Right cardiac atrium (tissue), 5 donors: ENCODE measurements around the gene TSGA10. TPM values are rescaled to one million over a fixed set of nuclear protein-coding genes. Genes with fewer than 3 reads are reported as not detected.
"Not testable (repeated sequence)": the region's sequence is repeated elsewhere in the genome, so short reads cannot be mapped to it uniquely, and the experiment has no call there.

Experiments
- ATAC-seq, 2 donors: fragments of 200-7000 bp; cut with Tn5 transposase; one replicate each; pipeline versions ENCODE4 v1.8.0 to v1.9.1; 2020; ENCODE audit warnings: moderate library complexity in 2 of 2, mild to moderate bottlenecking in 1 of 2
- DNase-seq, 3 donors: peaks; one replicate each; pipeline ENCODE4 v3.0.0-alpha.2; 2020
- H3K27ac ChIP-seq: one replicate; pipeline ENCODE4 v1.5.1; 2013; ENCODE audit warnings: mild to moderate bottlenecking, low read length, control low read depth, moderate library complexity
- H3K27me3 ChIP-seq: one replicate; pipeline ENCODE4 v1.6.1; 2013; ENCODE audit not compliant: control insufficient read depth, insufficient read depth
- H3K4me1 ChIP-seq: one replicate; pipeline ENCODE4 v1.6.1; 2013; ENCODE audit warnings: low read length; ENCODE audit not compliant: control insufficient read depth, insufficient read depth
- H3K4me3 ChIP-seq: one replicate; pipeline ENCODE4 v1.5.1; 2013; ENCODE audit warnings: low read length, control low read depth
- H3K9me3 ChIP-seq: one replicate; pipeline ENCODE4 v1.6.1; 2013; ENCODE audit warnings: low read length; ENCODE audit not compliant: control insufficient read depth
- WGBS: extraction: QIAGEN DNeasy Blood & Tissue Kit; methylation state at CpG from one replicate; pipeline ENCODE4 v1.1.7; 2013; 5-methylcytosine and 5-hydroxymethylcytosine counted together
- intact Hi-C, 4 donors: fragments of 100-400 bp; cut with DNase I; formaldehyde crosslinking; loops; one replicate each; pipeline versions ENCODE4 v1.11.0 to v1.14.0; 2022 to 2023
- long read RNA-seq, 4 donors: library from polyadenylated mRNA; unstranded; transcript quantifications; one replicate each; pipeline ENCODE4 v2.0.0, GENCODE V29; 2020 to 2021
- polyA plus RNA-seq: library from polyadenylated mRNA; stranded (reverse); fragments of 200-250 nt; gene quantifications from one replicate; pipeline ENCODE4 v1.2.3, GENCODE V29; 2013
- total RNA-seq, 4 donors: library from RNA; stranded (reverse); fragmentation: NEBNext Ultra II Directional; extraction: Animal tissue kit (Norgen Biotek cat#: 25700); gene quantifications; one replicate each; pipeline ENCODE4 v1.2.1, GENCODE V29; 2021
- donor health status: healthy with polysubstance abuse.
- donor health status: DM: no; HTN: yes; CAD: no.
- donor health status: DM: no; HTN: no; CAD: no.
- donor health status: DM: no; HTN: yes; CAD: no; lungs with severe emphysema.
- donor health status: DM: yes; HTN: yes; CAD: no.

The TSGA10 gene
- total RNA-seq: 1 to 10 TPM; 4.2 to 5.2 (median 4.7) TPM
- polyA plus RNA-seq: 2.5 TPM
- long read RNA-seq, donor 1, partial matches to known transcripts: 0 of 4 reads
- long read RNA-seq, donor 1, other reads (novel, unspliced or antisense): 4 of 4 reads
- long read RNA-seq, donor 2, partial matches to known transcripts: 0 of 1 reads
- long read RNA-seq, donor 2, other reads (novel, unspliced or antisense): 0 of 1 reads
- long read RNA-seq, donor 3, partial matches to known transcripts: 1 of 1 reads
- long read RNA-seq, donor 3, other reads (novel, unspliced or antisense): 0 of 1 reads
- long read RNA-seq, donor 4, partial matches to known transcripts: 0 of 1 reads
- long read RNA-seq, donor 4, other reads (novel, unspliced or antisense): 0 of 1 reads

GRCh38 chr2:99154643-99155536 is at the start of gene TSGA10, which contains the start of gene LIPT1:
Gene TSGA10, minus strand, starts transcription at chr2:99154942. Its CDS starts 45,503 bp downstream, at chr2:99109439.
Gene LIPT1, plus strand, starts transcription at chr2:99154967. Its CDS starts 6,991 bp downstream, at chr2:99161958.
- WGBS: under 1% methylated on average over 70 of the region's 70 CpGs
- H3K4me1 ChIP-seq: peaks cover 4% of the 10 kb centered on the region
- H3K4me3 ChIP-seq: peak within 1 kb of the TSS; percentile 71
- ATAC-seq (peak; percentile 99 to 100), DNase-seq (peak; percentile 93 to 97 (median 96))
- intact Hi-C loops: no loop called here
- peak within 1 kb of the TSS; percentile 91 for H3K27ac ChIP-seq
- no peaks in the 10 kb centered on the region for H3K27me3 ChIP-seq
- H3K9me3 ChIP-seq: no peaks in the 10 kb centered on the region

- intact Hi-C loops: no loop called here
- 92% methylated on average over 4 of the region's 4 CpGs for WGBS
- ATAC-seq (peak in 1 of 2 donors; percentile 25), DNase-seq (no peak)
- Histone ChIP-seq H3K4me1 (no peaks in the 10 kb centered on the region), H3K27me3 (no peaks in the 10 kb centered on the region), H3K4me3 (no peak overlapping the region), H3K27ac (no peak overlapping the region), H3K9me3 (no peaks in the 10 kb centered on the region)
Measured at GRCh38 chr2:99201959-99202678, 47.4 kb upstream of the TSGA10 start.

GRCh38 chr2:99200076-99200800 is 45.5 kb upstream of the TSGA10 start:
- 90% methylated on average over 7 of the region's 7 CpGs for WGBS
- ATAC-seq (no peak), DNase-seq (no peak)
- H3K4me1 ChIP-seq: no peaks in the 10 kb centered on the region
- no peaks in the 10 kb centered on the region for H3K27me3 ChIP-seq
- no peak overlapping the region for H3K27ac ChIP-seq
- H3K4me3 ChIP-seq: no peak overlapping the region
- intact Hi-C loops: no loop called here
- no peaks in the 10 kb centered on the region for H3K9me3 ChIP-seq

- Histone ChIP-seq H3K4me1 (no peaks in the 10 kb centered on the region), H3K4me3 (no peak overlapping the region), H3K27me3 (no peaks in the 10 kb centered on the region), H3K27ac (no peak overlapping the region), H3K9me3 (no peaks in the 10 kb centered on the region)
- intact Hi-C loops: no loop called here
- ATAC-seq: no peak
- WGBS: 90% methylated on average over 6 of the region's 6 CpGs
- DNase-seq: no peak
Measured at GRCh38 chr2:99198103-99198841, 43.5 kb upstream of the TSGA10 start.

GRCh38 chr2:99192364-99192763 is 37.6 kb upstream of the TSGA10 start:
- not testable (repeated sequence) for ATAC-seq

GRCh38 chr2:99190548-99190947 is 35.8 kb upstream of the TSGA10 start:
- intact Hi-C loops: no loop called here
- 92% methylated on average over 1 of the region's 1 CpG for WGBS

More at GRCh38 chr2:99192364-99192763, 37.6 kb upstream of the TSGA10 start:
- 98% methylated on average over 4 of the region's 4 CpGs for whole genome bisulfite sequencing
- H3K27ac ChIP-seq, H3K9me3 ChIP-seq, H3K4me3 ChIP-seq, intact Hi-C loops, H3K27me3 ChIP-seq, H3K4me1 ChIP-seq, DNase-seq: not testable (repeated sequence)

GRCh38 chr2:99188357-99188756 is 33.6 kb upstream of the TSGA10 start:
- Histone ChIP-seq H3K4me3 (no peak overlapping the region), H3K4me1 (no peaks in the 10 kb centered on the region), H3K27me3 (no peaks in the 10 kb centered on the region), H3K9me3 (no peaks in the 10 kb centered on the region), H3K27ac (no peak overlapping the region)
- 94% methylated on average over 3 of the region's 3 CpGs for WGBS
- intact Hi-C loops: loop anchor here in 2 of 4 donors (10.0 kb wide), 1 partner anchor 146 kb away; the partner anchor contains the start of genes EIF5B (in 2 of the 2) and TXNDC9 (in 2 of the 2)
- DNase-seq (no peak), ATAC-seq (no peak)

More at GRCh38 chr2:99190548-99190947, 35.8 kb upstream of the TSGA10 start:
- ATAC-seq (no peak), DNase-seq (no peak)
- no peak overlapping the region for H3K4me3 ChIP-seq
- H3K27me3 ChIP-seq: no peaks in the 10 kb centered on the region
- H3K9me3 ChIP-seq: no peaks in the 10 kb centered on the region
- no peaks in the 10 kb centered on the region for H3K4me1 ChIP-seq
- no peak overlapping the region for H3K27ac ChIP-seq

GRCh38 chr2:99187011-99187410 is 32.3 kb upstream of the TSGA10 start:
- DNase-seq (no peak), ATAC-seq (no peak)
- Histone ChIP-seq H3K27ac (no peak overlapping the region), H3K4me1 (peaks cover 2% of the 10 kb centered on the region), H3K9me3 (no peaks in the 10 kb centered on the region), H3K27me3 (no peaks in the 10 kb centered on the region), H3K4me3 (no peak overlapping the region)
- intact Hi-C loops: loop anchor here in 2 of 4 donors (10.0 kb wide), 1 partner anchor 148 kb away; the partner anchor contains the start of genes EIF5B (in 2 of the 2) and TXNDC9 (in 2 of the 2)

- intact Hi-C loops: loop anchor here in 2 of 4 donors (10.0 kb wide), 1 partner anchor 150 kb away; the partner anchor contains the start of genes EIF5B (in 2 of the 2) and TXNDC9 (in 2 of the 2)
- Histone ChIP-seq H3K4me1 (peaks cover 2% of the 10 kb centered on the region), H3K27ac (no peak overlapping the region), H3K27me3 (no peaks in the 10 kb centered on the region), H3K9me3 (no peaks in the 10 kb centered on the region), H3K4me3 (no peak overlapping the region)
- 62% methylated on average over 6 of the region's 6 CpGs for WGBS
- no peak for DNase-seq
- no peak for ATAC-seq
Measured at GRCh38 chr2:99184811-99185210, 30.1 kb upstream of the TSGA10 start.
